T-helper 9 cell (primary cell): ENCODE measurements around the gene CTRL.
A peak's percentile ranks its signal among the peaks of the same experiment; 100 is the strongest.
"Not testable (repeated sequence)": the region's sequence is repeated elsewhere in the genome, so short reads cannot be mapped to it uniquely, and the experiment has no call there.

Experiments
- DNase-seq: peaks from one replicate; pipeline ENCODE4 v3.0.0-alpha.2; 2020

Gene CTRL

DNA sequence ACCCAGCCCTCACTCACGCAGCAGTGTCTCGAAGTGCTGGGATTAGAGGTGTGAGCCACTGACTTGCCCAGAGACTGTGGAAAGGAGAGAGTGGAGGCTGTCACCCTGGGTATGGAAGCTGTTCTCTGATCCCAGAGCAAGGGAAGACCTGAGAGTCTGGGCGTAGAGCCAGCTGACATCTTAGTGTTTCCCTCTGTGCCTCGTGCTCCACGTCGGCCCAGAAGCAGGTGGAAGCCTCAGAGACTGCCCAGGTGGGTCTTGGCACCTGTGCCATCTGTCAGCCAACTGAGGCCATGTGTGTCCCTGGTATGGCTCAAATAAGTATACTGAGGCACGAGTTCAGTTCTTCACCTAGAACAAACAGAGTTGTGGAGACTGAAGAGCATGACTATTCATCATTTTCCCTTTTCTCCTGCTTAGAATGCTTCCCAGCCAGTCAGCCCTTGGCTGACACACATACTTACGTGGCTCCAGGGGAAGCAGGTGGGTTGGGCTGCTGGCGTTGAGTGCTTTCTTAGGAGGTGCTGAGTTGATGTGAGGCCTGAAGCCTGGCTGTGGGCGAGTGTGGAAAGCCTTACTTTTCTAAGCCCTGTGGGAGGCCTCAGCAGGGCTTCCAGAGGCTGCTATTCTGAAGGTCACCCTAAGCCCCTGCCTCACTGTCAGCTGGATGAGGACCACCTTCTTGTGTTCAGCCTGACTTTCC is 8.1 kb downstream of the CTRL start:
- DNase-seq: no peak

DNA sequence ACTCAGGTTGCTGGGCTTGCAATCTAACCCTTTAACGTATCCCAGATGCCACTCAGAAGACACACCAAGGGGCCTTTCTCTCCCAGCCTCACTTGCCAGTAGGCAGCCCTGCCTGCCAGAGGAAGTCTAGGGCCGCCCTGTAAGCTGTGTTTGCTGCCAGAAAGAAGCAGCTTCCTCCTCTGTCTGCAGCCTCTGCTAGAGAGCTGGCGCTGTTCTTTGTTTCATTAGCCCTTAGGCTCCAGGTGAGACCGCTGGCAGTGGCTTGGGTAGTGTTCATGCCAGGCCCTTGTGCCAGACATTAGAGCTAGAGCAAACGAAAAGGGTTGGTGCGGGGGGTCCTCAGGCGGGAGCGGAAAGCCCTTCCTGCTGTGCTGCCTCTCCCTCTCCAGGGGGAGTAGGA is 8.9 kb downstream of the CTRL start:
- DNase-seq: no peak

DNA sequence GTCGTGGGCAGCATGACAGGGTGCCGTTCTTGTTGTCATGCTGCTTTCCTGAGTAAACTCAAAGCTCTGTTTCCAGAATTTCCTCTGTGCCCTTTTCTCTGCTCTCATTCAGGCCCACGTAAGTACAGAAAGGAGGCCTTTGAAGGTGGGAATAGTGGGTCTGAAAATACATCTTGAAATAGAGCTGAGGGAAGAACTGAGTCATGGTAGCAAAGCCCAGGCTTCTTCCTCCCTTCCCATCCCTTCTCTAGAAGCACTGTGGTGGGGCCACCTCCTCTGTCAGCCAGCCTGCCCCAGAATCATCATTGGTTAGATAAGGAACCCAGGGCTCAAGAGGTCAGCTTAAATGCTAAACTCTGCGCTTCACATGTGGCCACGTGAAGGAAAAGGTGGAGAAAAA is 9.4 kb downstream of the CTRL start:
- DNase-seq: no peak

DNA sequence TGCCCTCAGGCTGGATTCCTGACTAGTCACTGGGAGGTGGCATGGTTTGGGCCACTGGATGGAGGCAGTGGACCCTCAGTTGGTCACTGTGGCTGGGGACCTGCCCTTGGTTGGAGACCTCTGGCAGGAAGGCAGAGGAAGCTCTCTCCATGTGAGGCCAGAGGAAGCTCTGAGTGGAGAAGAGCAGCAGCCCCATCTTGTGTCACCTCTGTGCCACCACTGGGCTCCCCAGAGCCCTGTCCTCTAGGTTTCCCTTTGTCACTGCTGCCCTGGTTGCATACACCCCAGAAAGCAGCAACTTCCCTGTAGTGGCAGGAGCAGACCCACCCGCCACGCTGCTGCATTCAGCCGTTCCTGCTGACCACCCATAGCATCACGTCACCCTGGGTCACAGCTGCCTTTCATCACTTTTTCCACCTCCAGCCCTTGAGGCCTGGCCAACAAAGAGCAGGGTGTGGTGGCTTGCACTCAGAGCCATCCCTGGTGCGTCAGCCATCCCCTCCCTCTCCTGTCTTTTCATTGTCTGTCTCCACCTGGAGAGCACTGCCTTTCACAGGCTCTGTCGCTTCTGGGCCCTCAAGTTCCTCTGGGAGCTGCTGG is 11.9 kb downstream of the CTRL start:
- no peak for DNase-seq

DNA sequence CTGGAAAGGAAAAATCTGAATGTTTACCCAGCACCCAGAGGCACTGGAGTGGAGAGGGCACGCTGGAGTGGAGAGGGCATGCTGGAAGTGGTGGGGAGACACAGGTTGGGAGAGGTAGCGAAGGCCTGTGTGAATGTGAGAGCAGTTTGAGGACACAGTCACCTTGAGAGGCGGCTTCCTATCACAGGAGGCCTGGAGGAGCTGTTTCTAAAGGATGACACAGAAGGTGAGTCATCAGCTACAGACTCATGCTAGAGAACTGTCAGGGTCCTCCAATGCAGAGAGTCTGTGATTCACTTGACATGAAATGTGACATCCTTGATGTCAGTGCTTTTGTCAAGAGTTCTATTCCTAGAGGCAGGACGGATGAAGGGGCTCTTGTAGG is 13.8 kb downstream of the CTRL start:
- no peak for DNase-seq

DNA sequence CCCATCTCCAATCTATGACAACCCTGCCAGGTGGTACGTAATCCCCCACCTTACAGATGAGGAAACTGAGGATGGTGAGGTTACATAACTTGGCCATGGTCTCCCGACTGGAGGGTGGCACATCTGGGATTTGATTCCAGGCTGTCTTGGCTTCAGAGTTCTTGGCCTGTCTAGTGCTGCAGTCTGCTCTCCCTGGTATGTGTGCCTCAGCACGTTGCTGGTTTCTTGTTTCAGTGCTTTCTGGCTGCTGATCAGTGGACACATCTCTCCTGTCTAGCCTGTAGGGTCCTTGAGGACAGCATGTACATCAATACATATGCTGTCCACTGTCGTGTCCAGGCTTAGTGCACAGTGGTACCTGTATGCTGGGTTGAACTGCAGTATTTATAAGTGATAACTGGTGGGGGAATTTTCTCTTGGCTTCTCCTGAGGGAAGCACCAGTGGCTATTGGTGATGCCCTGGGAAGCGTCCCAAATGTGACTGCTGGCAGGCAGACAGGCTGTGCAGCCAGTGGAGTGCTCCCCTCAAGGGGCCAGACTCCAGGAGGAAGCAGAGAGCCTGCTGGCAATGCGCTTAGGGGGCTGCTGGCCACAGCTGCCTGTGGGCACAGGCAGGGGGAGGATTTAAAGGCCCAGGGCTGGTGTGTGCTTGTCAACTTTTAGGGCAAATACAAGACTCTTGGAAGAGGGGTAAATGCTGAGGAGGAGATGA is 14.4 kb downstream of the CTRL start:
- DNase-seq: no peak

DNA sequence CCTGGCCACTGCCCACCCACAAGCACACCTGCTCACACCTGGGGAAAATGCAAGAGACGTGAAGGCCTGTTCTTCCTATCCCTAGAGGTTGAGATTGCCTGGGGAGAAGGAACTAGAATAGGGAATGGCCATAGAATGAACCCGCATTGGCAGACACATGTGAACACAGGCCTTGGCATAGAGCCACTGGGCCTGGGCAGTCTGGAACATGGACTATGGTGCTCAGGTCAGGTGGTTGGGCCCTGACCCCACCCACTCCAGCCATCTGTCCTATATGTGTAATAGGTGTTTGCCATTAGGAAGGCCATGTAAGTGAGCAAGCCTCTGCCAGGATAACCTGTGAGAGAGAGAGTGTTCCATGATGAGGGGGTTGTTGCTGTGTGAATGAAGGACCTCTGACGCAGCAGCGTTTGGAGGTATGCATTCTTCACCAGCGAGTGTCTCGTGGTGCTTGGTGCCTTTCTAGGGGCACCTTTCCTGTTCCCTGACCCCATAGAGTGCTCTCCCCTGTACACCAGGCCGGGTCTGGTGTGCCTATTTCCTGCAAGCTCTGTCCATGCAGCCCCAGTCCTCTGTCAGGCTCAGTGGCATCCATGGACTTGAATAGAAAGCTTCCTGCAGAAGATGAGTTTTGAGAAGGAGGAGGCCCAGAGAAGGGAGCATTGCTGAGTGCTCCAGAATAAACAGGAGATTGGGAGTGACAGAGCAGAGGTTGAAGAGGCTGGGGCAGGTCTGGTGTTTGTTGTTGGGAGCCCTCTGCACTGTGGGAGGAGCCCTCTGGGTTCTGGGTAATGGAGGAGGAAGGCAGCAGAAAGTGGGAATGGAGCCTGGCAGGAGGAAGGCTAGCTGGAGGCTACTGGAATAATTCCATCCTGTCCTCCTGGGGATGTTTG is 15.6 kb downstream of the CTRL start:
- DNase-seq: no peak

DNA sequence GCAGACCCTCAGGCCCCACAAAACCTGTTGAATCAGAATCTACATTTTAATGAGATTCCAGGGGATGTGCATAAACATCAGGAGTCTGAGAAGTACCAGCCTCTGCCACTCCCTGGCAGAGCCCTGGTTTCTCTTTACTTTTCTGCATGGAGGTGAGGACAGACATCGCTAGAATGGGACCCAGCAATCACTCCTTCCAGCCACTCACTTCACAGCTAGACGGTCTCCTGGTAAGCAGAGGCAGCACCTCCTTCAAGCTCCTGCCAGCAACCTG is 16.2 kb downstream of the CTRL start:
- not testable (repeated sequence) for DNase-seq

DNA sequence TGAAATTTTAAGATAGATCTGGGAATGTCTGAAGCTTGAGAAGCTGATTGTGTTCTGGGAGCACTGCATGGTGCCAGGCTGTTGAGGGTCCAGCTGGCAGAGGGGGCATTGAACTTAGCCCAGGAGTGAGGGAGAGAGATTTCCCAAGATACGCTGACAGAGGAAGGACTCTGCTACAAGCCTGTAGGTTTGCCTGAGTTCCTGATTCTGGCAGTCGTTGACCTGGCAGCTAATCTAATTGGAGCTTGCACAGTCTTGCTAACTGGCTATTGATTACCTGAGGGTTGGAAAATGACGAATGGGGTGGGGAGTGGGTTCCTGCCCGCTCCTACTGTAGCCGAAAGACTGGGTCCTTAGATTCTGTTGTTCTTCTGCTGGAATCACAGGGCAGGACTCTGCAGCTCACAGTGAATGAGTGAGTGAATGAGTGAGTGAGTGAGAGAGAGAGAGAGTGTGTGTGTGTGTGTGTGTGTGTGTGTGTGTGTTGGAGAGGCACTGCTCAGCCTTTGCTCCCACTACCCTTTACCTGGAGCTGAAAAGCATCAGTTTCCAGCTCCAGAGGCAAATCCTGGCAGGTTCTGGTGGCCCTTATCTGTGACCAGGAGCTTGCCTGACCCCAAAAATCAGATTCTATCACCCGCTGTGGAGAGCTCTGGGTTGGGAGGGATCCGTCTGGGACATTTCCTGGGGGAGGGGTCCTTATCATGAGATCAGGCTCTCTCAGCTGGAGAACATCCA is 16.7 kb downstream of the CTRL start:
- no peak for DNase-seq

DNA sequence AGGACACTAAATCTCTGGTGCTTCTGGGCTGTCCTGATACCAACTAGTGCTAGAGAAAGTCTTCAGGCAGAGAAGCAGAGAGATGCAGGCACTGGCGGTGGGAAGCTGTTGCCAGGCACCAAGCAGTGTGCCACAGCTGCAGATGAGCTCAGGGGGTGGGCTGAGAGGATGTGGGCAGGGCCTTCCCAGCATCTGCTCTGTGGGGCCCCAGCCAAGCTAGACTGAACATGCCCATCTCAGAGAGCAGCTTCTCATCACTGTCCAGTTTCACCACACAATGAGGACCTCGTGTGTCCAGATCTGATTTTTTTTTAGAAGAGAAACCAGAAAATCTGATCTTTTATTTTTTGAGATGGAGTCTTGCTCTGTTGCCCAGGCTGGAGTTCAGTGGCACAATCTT is 21.5 kb downstream of the CTRL start:
- DNase-seq: no peak

DNA sequence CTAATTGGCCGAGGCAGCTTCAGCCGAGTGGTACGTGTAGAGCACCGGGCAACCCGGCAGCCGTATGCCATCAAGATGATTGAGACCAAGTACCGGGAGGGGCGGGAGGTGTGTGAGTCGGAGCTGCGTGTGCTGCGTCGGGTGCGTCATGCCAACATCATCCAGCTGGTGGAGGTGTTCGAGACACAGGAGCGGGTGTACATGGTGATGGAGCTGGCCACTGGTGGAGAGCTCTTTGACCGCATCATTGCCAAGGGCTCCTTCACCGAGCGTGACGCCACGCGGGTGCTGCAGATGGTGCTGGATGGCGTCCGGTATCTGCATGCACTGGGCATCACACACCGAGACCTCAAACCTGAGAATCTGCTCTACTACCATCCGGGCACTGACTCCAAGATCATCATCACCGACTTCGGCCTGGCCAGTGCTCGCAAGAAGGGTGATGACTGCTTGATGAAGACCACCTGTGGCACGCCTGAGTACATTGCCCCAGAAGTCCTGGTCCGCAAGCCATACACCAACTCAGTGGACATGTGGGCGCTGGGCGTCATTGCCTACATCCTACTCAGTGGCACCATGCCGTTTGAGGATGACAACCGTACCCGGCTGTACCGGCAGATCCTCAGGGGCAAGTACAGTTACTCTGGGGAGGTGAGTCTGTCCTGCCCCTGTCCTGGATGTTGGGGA is 22.5 kb downstream of the CTRL start:
- DNase-seq: no peak

DNA sequence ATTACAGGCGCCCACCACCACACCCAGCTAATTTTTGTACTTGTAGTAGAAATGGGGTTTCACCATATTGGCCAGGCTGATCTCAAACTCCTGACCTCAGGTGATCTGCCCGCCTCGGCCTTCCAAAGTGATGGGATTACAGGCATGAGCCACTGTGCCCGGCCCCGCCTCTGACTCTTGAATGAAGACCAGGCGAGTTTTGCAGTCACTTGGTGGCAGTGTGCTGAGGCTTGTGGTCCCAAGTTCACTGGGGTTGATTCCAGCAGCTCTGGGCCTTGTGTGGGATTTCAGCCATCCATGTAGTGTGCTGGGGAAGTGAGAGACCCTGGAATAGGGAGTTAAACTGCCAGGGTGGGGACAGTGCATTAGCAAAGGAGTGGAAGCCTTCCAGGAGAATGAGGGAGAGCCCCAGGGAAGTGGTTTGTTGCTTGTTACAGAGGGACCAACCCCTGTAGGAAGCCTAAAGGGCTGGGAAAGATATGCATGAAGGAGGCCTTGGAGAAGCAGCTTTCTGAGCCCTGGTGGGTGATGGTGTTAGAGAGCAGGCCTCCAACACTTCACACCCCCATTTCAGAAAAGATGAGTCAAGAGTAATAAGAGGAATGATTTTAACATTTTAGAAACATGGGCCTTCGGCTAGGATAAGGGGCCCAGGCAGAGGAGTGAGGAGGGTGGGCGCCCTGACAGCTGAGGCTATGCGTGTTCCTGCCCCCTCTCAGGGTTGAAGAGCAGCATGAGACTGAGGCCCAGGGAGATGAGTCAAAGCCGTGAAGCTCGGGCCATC is 24.1 kb downstream of the CTRL start:
- no peak for DNase-seq

DNA sequence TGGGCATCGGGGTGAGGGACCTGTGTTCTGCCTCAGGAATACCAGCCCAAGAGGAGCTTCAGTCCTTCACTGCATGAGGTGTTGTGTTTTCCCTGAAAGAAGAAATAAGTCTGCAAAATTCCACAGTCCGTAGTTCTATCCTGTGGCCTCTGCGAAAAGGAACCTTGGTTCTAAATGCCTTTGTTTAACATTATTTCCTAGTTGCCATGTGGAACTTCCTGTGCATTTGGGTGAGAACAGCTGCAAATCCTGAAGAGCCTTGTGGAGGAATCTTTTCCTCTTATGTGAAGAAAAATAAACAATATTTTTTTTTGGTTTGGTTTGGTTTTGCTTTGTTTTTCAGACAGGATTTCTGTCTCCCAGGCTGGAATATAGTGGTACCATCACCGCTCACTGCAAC is 28.8 kb downstream of the CTRL start:
- DNase-seq: no peak

DNA sequence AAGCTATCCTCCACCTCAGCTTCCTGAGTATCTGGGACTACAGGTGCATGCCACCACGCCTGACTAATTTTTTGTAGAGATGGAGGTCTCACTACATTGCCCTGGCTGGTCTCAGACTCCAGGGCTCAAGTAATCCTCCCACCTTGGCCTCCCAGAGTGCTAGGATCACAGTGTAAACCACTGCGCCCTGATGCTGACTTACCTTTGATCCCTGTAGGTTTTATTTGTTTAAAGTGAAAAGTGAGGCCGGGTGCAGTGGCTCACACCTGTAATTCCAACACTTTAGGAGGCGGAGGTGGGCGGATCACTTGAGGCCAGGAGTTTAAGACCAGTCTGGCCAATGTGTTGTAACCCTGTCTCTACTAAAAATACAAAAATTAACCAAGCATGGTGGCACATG is 29.9 kb downstream of the CTRL start:
- DNase-seq: no peak

DNA sequence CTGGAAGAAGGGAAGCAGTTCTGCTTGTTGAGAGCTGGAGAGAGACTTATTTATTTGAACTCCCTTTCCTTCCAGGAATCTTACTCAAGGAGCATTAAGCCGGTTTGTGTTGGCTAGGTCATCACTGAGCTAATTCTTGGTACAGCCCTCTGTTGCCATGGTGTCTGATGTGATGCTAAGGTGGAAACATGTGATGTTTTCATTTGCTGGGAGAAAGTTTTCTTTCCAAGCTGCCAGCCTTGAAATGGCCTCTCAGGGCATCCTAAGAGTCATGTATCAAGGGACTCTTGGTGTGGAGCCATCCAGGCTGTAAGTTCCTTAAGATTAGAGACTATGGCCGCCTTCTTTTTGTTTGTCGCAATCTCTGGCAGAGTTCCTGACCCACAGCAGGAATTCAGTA is 34.4 kb downstream of the CTRL start:
- no peak for DNase-seq

DNA sequence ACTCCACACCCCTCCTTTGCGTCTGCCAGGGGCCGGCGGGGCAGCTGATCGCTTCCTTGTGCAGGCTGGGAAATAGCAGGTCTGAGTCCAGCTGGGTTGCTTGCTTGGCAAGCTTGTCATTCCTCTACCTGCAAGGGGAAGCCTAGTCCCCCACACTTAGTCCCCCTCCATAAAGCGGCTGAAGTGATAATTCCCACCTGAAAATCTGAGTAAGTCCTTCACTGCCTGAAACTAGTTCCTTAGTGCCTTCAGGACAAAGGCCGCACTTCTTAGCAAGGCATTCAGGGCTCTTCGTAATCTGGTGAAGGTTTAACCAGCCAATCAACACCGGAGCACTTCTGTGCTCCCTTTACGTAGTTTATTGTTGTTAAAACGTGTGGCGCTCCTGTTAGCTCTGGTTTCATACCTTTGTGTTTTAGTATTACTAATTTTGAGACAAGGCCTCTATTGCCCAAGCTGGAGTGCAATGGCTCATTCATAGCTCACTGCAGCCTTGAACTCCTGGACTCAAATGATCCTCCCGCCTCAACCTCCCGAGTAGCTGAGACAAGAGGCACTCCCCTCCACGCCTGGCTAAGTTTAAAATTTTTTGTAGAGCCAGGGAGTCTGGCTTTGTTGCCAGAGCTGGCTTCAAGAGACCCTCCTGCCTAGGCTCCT is 37.8 kb downstream of the CTRL start:
- DNase-seq: no peak

DNA sequence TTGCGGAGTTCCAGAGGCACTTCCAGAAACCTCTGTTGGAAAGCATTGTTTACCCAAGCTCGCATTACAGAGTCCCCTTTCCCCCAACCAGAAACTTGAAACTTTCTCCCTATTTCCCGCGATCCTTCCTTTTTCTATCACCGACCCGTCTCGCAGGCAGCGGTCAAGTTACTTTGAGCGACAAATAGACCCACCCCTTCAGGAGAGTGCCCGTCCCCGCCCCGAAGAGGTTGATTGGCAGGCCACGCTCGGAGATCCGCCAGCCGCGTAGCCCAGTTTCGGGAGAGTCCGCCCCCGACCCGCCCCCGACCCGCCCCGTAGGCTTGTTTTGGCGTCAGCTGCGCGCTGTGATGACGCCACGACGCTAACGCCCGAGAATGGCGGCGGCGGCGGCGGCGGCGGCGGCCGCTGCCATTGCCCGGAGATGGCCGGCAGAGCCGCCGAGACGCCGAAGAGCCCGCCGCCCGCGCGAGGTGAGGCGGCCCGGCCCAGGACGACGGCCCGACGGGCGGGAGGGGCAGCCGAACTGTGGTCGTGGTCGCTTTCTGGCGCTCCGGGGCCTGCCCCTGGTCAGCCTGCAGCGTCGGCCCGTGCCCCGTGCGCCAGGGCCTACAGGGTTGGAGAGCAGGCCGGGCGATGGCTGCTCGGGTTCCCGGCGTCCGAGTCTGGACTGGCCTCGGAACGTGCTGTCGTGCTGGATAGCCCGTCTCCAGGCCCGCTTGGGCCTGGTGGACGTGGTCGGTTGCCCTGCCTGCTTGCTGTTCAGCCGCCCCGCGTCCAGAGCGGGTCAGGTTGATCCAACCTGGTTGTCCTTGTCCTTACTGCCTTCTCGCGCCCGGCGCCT is 38.5 kb downstream of the CTRL start, which contains the start of gene PSKH1:
Gene PSKH1 (plus strand): TSS at position 356 of the 844 bp plus-strand sequence. CDS start 15,496 bp downstream, outside the sequence.
- DNase-seq: peak; percentile 95

DNA sequence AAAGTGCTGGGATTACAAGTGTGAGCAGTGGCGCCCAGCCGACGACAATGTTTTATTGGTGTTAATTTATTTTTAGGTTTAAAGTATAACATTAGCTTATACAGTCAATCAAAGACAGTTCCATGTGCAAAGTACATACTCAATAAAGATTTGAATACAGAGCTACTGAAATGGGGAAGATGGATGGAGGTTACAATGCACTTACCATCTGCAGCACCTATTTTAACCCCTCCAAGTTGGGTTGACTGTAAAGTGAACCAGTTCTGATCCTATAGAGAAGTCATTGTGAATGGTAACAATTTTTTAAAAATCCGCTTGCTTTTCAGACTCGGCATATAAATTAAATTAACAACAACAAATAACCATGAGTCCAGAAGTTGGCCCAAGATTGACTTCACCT is 39.3 kb downstream of the CTRL start:
- DNase-seq: no peak

DNA sequence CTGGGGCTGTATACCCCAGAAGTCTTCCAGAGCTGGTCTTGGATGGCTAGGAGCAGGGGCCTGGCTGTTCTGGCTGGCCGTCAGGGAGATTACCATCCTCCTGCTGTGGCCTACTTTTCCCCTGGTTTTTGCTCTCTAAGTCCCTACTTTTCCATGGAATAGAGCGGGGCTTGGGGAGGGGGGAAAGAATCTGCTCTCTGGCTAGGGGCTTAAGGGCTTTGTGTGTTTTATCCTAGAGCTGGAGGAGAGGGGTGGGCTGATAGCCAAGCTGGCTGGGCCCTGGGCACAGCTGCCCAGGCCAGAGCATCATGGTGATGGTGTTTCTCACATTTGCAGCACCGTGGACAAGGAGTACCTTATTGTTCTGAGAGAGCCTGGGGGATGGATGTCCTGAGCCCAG is 43.3 kb downstream of the CTRL start:
- DNase-seq: no peak

DNA sequence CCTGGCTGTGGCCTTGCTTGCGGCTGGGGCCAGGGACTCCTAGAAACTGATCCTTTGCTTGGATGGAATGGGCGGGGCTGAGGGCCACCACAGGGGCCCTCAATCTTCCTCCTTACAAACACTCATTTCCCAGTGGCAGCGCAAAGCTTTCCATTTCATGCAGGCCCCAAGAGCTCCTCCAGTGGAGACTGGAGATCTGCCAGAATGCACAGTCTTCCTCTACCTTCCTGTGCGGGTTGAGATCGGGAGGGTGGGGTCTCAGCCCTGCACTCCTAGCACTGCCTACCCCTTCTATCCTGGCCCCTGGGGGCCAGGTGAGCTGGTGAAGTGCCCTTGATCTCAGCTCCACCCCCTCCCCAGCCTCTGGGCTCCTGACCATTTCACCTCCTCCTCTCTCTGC is 45.3 kb downstream of the CTRL start:
- DNase-seq: no peak
